ENCODE results near the gene HSFY2.
"Not testable (repeated sequence)": the region's sequence is repeated elsewhere in the genome, so short reads cannot be mapped to it uniquely, and the experiment has no call there.

Gene HSFY2, protein sequence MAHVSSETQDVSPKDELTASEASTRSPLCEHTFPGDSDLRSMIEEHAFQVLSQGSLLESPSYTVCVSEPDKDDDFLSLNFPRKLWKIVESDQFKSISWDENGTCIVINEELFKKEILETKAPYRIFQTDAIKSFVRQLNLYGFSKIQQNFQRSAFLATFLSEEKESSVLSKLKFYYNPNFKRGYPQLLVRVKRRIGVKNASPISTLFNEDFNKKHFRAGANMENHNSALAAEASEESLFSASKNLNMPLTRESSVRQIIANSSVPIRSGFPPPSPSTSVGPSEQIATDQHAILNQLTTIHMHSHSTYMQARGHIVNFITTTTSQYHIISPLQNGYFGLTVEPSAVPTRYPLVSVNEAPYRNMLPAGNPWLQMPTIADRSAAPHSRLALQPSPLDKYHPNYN

DNA sequence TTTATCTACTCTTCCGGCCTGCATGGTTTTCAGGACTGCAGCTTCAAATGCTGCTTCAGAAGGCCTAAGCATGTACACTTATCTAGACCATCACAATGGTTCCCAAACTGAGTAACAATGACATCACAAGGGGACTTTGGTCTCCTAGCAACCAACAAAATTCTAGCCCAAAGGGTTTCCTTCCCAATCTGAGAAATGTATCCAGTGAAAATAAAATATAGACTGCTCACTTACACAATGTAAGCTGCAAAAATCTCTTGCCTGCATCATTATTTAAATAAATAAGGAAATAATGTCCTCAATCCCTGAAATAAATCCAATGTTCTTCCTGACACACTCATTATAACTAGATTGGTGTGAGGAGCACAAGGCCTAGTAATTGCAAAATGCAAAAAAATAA is at the start of gene HSFY2:
TSS of gene HSFY2 (minus strand) at position 101 of the 400 bp plus-strand sequence. CDS start 117 bp downstream, outside the sequence.
- not testable (repeated sequence) for H3K4me3 Mint-ChIP-seq; H3K4me1 Mint-ChIP-seq (ENCODE audit: low read depth); H3K36me3 Mint-ChIP-seq (ENCODE audit: low read depth); H3K27me3 Mint-ChIP-seq; H3K9me3 Mint-ChIP-seq; H3K27ac Mint-ChIP-seq

DNA sequence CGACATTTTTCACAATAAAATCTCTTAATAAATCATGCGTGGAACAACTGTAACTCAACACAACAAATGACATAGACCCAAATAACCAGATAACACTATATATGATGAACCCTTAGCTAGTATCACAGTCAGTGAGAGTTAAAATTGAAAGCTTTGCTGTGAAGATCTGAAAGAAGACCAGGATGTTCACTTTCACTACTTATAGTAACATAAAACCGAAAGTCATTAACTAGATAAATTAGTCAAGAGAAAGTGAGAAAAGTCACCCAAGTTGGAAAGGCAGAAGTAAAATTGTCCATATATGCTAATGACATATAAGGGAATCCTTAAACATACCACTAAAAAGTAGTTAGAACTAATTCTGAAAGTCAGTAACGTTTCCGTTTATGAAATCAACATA is 42.2 kb upstream of the HSFY2 start:
- H3K36me3 Mint-ChIP-seq (ENCODE audit: low read depth); H3K4me1 Mint-ChIP-seq (ENCODE audit: low read depth); H3K27me3 Mint-ChIP-seq; H3K4me3 Mint-ChIP-seq; H3K27ac Mint-ChIP-seq; H3K9me3 Mint-ChIP-seq: not testable (repeated sequence)

DNA sequence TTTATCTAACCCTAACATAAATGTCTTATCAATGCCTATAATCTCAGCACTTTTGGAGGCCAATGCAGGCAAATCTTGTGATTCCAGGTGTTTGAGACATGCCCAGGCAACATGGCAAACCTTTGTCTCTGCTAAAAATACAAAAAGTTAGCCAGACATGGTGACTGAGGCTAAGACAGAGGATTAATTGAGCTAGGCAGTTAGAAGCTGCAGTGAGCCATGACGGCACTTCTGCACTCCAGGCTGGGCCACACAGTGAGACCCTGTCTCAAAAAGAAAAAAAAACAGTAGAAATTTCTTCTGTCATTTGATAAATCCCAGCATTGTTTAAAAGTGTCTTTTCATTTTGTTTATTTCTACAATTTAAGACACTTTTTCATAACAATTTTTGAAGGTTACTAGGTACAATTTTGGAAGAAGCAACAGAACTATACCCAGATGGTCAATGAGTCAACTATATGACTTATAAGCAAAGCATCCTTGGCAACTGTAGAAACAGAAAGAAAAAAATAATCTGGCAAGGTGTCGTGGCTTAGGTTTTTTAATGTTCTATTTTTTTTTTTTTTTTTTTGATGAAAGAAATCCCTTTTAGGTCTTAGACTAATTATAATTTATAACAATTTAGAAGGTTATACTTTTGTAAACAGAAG is 15.3 kb upstream of the HSFY2 start:
- H3K27me3 Mint-ChIP-seq; H3K9me3 Mint-ChIP-seq; H3K4me1 Mint-ChIP-seq (ENCODE audit: low read depth); H3K36me3 Mint-ChIP-seq (ENCODE audit: low read depth); H3K4me3 Mint-ChIP-seq; H3K27ac Mint-ChIP-seq: not testable (repeated sequence)

DNA sequence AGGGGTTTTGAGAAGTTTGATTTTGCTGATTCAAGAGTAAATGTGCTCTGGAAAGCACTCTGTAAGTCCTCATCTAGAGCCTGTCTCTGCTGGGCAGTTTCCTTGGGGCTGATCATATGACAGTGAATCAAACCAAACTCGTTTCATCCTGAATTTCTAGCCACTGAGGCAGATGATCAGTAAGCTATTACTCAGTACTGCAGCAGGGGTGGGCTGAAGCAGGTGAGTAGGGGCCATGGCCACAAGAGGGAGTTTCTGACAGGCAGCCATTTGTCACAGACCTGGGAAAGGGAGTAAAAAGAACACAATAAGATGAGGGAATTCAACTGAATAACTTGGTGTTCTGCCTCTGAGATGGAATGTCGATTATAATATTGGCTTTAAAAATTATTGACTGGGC is 19.5 kb downstream of the HSFY2 start:
- not testable (repeated sequence) for H3K27ac Mint-ChIP-seq; H3K36me3 Mint-ChIP-seq (ENCODE audit: low read depth); H3K27me3 Mint-ChIP-seq; H3K4me3 Mint-ChIP-seq; H3K9me3 Mint-ChIP-seq; H3K4me1 Mint-ChIP-seq (ENCODE audit: low read depth)

DNA sequence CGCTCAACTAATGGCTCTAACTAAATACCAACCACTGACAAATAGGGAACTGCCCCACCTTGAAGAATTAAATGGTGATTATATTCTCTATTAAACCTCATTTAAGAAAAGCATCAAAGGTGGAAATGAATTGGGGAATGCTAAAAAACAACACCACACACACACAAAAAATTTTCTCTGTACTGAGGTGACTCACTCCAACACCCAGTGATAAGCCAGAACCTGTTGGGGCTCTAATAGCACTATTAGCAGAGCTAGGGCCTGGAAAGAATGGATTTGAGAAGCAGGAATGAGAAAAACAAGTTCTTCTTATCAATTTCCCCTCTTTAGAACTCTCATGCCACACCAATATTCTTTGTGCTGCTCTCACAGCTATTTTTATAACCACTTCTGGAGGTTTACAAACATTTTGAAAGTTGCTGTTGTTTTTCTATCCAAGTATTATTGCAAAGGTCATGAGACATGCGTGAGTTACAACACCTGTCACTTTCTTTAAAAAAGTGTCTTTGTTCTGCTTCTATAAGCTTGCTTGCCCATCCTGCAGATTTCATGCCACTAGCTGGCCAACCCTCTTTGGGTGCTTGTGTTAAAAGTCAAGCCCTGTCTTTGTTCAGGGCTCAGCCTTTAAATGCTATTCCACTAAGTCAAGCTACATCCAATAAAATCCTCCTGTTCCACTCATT is 20.3 kb downstream of the HSFY2 start:
- H3K4me3 Mint-ChIP-seq; H3K9me3 Mint-ChIP-seq; H3K27me3 Mint-ChIP-seq; H3K27ac Mint-ChIP-seq; H3K4me1 Mint-ChIP-seq (ENCODE audit: low read depth); H3K36me3 Mint-ChIP-seq (ENCODE audit: low read depth): not testable (repeated sequence)

DNA sequence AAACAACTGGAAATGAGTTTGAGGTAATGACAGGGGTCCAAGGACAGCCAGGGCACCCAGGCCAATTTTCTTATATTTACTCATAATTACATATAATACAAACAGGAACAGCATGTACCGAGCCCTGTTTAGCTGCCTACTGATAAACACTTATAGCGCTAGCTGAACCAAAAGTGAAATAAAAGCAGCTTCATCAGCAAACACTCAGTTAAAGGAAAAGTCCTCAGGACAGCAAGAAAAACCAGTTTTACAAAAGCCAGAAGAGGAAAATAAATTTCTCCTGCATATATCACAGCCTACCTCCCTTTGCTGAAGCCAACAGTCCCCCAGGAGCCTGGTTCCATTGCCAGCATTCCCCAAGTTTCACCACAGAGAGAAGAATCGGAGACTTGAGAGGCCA is 49.8 kb downstream of the HSFY2 start:
- not testable (repeated sequence) for H3K27me3 Mint-ChIP-seq; H3K9me3 Mint-ChIP-seq; H3K27ac Mint-ChIP-seq; H3K4me3 Mint-ChIP-seq; H3K36me3 Mint-ChIP-seq (ENCODE audit: low read depth); H3K4me1 Mint-ChIP-seq (ENCODE audit: low read depth)
